ENCODE measurements around the gene ZNF831. TPM values are rescaled to one million over a fixed set of nuclear protein-coding genes. Genes with fewer than 3 reads are reported as not detected.

The ZNF831 gene
- total RNA-seq, 1 experiment from 2014 or later = 0.04 TPM

DNA sequence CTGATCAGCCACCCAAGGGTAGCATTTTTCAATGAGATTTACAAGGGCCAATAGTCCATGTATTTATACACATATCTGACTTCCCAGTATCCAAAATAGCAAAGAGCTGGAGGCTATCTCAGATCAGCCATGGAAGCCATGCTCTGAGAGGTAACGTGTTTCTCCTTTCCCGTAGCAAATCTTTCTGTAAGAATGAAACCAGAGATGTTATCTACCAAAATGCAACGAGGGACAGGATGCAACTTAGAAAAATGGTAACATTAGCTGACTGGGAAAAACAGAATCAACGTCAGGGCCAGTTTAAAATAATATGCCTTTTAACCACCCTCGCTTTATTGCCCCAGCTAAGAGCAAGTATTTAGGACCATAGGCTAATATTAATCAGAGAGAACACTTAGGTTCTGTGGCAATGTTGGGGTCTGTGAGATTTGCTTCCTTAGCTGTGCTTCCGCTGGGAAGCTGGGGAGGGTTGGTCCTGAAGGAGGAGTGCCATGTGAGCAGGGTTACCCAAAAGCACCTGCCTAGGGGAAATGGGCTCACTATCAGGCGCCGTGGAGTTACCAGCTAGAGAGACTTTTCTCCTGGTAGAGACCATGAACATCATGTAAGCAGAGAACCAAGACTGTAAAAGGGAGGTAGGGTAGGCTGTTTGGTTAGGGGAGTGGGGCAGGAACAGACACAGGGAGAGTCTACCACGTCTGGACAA lies 1.2 kb downstream of the ZNF831 start (continued):
- TF ChIP-seq, protein P1, sequence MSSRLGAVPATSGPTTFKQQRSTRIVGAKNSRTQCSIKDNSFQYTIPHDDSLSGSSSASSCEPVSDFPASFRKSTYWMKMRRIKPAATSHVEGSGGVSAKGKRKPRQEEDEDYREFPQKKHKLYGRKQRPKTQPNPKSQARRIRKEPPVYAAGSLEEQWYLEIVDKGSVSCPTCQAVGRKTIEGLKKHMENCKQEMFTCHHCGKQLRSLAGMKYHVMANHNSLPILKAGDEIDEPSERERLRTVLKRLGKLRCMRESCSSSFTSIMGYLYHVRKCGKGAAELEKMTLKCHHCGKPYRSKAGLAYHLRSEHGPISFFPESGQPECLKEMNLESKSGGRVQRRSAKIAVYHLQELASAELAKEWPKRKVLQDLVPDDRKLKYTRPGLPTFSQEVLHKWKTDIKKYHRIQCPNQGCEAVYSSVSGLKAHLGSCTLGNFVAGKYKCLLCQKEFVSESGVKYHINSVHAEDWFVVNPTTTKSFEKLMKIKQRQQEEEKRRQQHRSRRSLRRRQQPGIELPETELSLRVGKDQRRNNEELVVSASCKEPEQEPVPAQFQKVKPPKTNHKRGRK (CRISPR knock-in tag; IDR thresholded peaks at IDR 0.05; ENCODE audit: borderline replicate concordance) = no peak
- TF ChIP-seq NFYB (CRISPR knock-in tag; conservative IDR thresholded peaks at IDR 0.05; ENCODE audit: low read depth) (no peak), ZNF671 (CRISPR knock-in tag; IDR thresholded peaks at IDR 0.05) (no peak), SMAD4 (CRISPR knock-in tag; IDR thresholded peaks at IDR 0.05) (no peak), CREB1 (CRISPR knock-in tag; IDR thresholded peaks at IDR 0.05) (no peak), ZBTB21 (CRISPR knock-in tag; IDR thresholded peaks at IDR 0.05; ENCODE audit: borderline replicate concordance) (no peak), ZNF232 (CRISPR knock-in tag; IDR thresholded peaks at IDR 0.05) (no peak), TCF7 (CRISPR knock-in tag; IDR thresholded peaks at IDR 0.05; ENCODE audit: low read depth) (no peak), SP1 (CRISPR knock-in tag; conservative IDR thresholded peaks at IDR 0.05) (no peak)

DNA sequence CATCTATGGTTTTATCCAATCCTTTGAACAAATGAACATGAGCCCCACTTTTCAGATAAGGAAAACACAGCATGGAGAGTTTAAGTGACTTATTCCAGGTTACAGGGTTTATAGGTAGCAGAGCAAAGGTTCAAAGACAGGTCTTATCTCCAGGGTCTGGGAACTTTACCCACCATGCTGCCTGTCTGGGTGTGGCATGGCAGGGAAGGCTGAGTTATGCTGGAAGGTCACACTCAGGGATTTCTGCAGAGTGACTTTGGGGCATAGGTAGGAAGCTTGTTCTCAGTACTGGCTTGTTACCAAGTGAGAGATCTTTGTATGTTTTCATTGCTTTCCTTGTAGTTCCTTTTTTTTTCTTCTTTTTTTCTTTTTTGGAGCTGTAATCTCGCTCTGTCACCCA lies 1.8 kb downstream of the ZNF831 start:
- no peaks in the 10 kb centered on the region for H3K4me1 Mint-ChIP-seq
- H3K9me3 Mint-ChIP-seq = no peaks in the 10 kb centered on the region
- H3K36me3 Mint-ChIP-seq = no peaks in the 10 kb centered on the region
- no peak for DNase-seq (ENCODE audit: low spot score)
- POLR2A ChIA-PET = no interaction called here
- no peak overlapping the region for H3K4me3 Mint-ChIP-seq
- CTCF ChIA-PET = interaction anchor here (1.5 kb wide), 1 partner anchor 42 kb away, joined by 8 read pairs; no protein-coding TSS in a partner anchor
- ATAC-seq = no peak
- H3K27me3 Mint-ChIP-seq (ENCODE audit: low read depth) = peaks cover 7% of the 10 kb centered on the region; the same call in 1 of the 2 replicates
- H3K27ac Mint-ChIP-seq = no peak overlapping the region
- TF ChIP-seq, protein P2, sequence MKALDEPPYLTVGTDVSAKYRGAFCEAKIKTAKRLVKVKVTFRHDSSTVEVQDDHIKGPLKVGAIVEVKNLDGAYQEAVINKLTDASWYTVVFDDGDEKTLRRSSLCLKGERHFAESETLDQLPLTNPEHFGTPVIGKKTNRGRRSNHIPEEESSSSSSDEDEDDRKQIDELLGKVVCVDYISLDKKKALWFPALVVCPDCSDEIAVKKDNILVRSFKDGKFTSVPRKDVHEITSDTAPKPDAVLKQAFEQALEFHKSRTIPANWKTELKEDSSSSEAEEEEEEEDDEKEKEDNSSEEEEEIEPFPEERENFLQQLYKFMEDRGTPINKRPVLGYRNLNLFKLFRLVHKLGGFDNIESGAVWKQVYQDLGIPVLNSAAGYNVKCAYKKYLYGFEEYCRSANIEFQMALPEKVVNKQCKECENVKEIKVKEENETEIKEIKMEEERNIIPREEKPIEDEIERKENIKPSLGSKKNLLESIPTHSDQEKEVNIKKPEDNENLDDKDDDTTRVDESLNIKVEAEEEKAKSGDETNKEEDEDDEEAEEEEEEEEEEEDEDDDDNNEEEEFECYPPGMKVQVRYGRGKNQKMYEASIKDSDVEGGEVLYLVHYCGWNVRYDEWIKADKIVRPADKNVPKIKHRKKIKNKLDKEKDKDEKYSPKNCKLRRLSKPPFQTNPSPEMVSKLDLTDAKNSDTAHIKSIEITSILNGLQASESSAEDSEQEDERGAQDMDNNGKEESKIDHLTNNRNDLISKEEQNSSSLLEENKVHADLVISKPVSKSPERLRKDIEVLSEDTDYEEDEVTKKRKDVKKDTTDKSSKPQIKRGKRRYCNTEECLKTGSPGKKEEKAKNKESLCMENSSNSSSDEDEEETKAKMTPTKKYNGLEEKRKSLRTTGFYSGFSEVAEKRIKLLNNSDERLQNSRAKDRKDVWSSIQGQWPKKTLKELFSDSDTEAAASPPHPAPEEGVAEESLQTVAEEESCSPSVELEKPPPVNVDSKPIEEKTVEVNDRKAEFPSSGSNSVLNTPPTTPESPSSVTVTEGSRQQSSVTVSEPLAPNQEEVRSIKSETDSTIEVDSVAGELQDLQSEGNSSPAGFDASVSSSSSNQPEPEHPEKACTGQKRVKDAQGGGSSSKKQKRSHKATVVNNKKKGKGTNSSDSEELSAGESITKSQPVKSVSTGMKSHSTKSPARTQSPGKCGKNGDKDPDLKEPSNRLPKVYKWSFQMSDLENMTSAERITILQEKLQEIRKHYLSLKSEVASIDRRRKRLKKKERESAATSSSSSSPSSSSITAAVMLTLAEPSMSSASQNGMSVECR (CRISPR knock-in tag; IDR thresholded peaks at IDR 0.05; ENCODE audit: borderline replicate concordance) = no peak
- TF ChIP-seq TEAD4 (CRISPR knock-in tag; IDR thresholded peaks at IDR 0.05) (no peak), ESRRA (CRISPR knock-in tag; IDR thresholded peaks at IDR 0.05; ENCODE audit: borderline replicate concordance) (no peak), ZNF423 (CRISPR knock-in tag; IDR thresholded peaks at IDR 0.05) (no peak), GRHL2 (CRISPR knock-in tag; IDR thresholded peaks at IDR 0.05; ENCODE audit: insufficient replicate concordance, severe bottlenecking) (no peak), HMGA2 (CRISPR knock-in tag; IDR thresholded peaks at IDR 0.05) (no peak), TP53 (CRISPR knock-in tag; IDR thresholded peaks at IDR 0.05) (no peak)
- TF ChIP-seq, protein P3, sequence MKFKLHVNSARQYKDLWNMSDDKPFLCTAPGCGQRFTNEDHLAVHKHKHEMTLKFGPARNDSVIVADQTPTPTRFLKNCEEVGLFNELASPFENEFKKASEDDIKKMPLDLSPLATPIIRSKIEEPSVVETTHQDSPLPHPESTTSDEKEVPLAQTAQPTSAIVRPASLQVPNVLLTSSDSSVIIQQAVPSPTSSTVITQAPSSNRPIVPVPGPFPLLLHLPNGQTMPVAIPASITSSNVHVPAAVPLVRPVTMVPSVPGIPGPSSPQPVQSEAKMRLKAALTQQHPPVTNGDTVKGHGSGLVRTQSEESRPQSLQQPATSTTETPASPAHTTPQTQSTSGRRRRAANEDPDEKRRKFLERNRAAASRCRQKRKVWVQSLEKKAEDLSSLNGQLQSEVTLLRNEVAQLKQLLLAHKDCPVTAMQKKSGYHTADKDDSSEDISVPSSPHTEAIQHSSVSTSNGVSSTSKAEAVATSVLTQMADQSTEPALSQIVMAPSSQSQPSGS (CRISPR knock-in tag; IDR thresholded peaks at IDR 0.05; ENCODE audit: borderline replicate concordance, low read depth) = no peak
- TF ChIP-seq, protein P4, sequence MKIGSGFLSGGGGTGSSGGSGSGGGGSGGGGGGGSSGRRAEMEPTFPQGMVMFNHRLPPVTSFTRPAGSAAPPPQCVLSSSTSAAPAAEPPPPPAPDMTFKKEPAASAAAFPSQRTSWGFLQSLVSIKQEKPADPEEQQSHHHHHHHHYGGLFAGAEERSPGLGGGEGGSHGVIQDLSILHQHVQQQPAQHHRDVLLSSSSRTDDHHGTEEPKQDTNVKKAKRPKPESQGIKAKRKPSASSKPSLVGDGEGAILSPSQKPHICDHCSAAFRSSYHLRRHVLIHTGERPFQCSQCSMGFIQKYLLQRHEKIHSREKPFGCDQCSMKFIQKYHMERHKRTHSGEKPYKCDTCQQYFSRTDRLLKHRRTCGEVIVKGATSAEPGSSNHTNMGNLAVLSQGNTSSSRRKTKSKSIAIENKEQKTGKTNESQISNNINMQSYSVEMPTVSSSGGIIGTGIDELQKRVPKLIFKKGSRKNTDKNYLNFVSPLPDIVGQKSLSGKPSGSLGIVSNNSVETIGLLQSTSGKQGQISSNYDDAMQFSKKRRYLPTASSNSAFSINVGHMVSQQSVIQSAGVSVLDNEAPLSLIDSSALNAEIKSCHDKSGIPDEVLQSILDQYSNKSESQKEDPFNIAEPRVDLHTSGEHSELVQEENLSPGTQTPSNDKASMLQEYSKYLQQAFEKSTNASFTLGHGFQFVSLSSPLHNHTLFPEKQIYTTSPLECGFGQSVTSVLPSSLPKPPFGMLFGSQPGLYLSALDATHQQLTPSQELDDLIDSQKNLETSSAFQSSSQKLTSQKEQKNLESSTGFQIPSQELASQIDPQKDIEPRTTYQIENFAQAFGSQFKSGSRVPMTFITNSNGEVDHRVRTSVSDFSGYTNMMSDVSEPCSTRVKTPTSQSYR (CRISPR knock-in tag; IDR thresholded peaks at IDR 0.05) = no peak
- TF ChIP-seq, protein P1 (CRISPR knock-in tag; IDR thresholded peaks at IDR 0.05; ENCODE audit: borderline replicate concordance) = no peak
- TF ChIP-seq, protein P5, sequence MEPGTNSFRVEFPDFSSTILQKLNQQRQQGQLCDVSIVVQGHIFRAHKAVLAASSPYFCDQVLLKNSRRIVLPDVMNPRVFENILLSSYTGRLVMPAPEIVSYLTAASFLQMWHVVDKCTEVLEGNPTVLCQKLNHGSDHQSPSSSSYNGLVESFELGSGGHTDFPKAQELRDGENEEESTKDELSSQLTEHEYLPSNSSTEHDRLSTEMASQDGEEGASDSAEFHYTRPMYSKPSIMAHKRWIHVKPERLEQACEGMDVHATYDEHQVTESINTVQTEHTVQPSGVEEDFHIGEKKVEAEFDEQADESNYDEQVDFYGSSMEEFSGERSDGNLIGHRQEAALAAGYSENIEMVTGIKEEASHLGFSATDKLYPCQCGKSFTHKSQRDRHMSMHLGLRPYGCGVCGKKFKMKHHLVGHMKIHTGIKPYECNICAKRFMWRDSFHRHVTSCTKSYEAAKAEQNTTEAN (CRISPR knock-in tag; IDR thresholded peaks at IDR 0.05) = no peak
- TF ChIP-seq, protein P6, sequence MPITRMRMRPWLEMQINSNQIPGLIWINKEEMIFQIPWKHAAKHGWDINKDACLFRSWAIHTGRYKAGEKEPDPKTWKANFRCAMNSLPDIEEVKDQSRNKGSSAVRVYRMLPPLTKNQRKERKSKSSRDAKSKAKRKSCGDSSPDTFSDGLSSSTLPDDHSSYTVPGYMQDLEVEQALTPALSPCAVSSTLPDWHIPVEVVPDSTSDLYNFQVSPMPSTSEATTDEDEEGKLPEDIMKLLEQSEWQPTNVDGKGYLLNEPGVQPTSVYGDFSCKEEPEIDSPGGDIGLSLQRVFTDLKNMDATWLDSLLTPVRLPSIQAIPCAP (CRISPR knock-in tag; IDR thresholded peaks at IDR 0.05) = no peak

All from WTC11 (cell line).